K562 (cell line): ENCODE results near the gene EXOC7.
"Not testable (repeated sequence)": the region's sequence is repeated elsewhere in the genome, so short reads cannot be mapped to it uniquely, and the experiment has no call there.

Source experiments
- CTCF ChIP-seq, 3 experiments: IDR thresholded peaks in 2 of 3; conservative IDR thresholded peaks in 1 of 3; 2 replicates each; pipeline ENCODE4 v1.5.1; 2011 to 2012; ENCODE audit warnings: low read length in 3 of 3, mild to moderate bottlenecking in 3 of 3, control low read depth in 2 of 3, improper control_type of control experiment in 1 of 3, inconsistent platforms in 1 of 3, low read depth in 1 of 3, mixed read lengths in 1 of 3, moderate library complexity in 1 of 3; ENCODE audit not compliant: insufficient read depth in 2 of 3
- EGR1 ChIP-seq: fragments of 450-650 bp; conservative IDR thresholded peaks from 2 replicates; pipeline ENCODE4 v1.6.1; 2017; ENCODE audit warnings: mild to moderate bottlenecking
- GABPA ChIP-seq: fragments of 200-800 bp; sonication (Bioruptor generic); conservative IDR thresholded peaks from 2 replicates; pipeline ENCODE4 v1.6.1; 2016; ENCODE audit warnings: low read depth, missing genetic modification characterization, missing compliant biosample characterization
- HDAC2 ChIP-seq: fragments of 450-650 bp; IDR thresholded peaks from 2 replicates; pipeline ENCODE4 v1.6.1; 2016; ENCODE audit warnings: mild to moderate bottlenecking
- KDM4B ChIP-seq, 2 experiments: fragments of 450-650 bp in 1 of 2; sonication (generic) in 1 of 2; IDR thresholded peaks; 2 replicates each; pipeline ENCODE4 v1.6.1; 2016 to 2017; ENCODE audit warnings: borderline replicate concordance in 2 of 2, antibody characterized with exemption in 1 of 2, low read depth in 1 of 2, mild to moderate bottlenecking in 1 of 2
- NONO ChIP-seq, 2 experiments: fragments of 200-400 bp in 1 of 2; fragments of 450-650 bp in 1 of 2; formaldehyde crosslinking in 1 of 2; IDR thresholded peaks; 2 replicates each; pipeline ENCODE4 v1.6.1; 2017; ENCODE audit warnings: low read depth in 2 of 2, mild to moderate bottlenecking in 2 of 2, moderate library complexity in 2 of 2, low read length in 1 of 2
- PCBP2 ChIP-seq: fragments of 200-400 bp; formaldehyde crosslinking; IDR thresholded peaks from 2 replicates; pipeline ENCODE4 v1.6.1; 2018; ENCODE audit warnings: low read length, low read depth, mild to moderate bottlenecking, moderate library complexity; ENCODE audit not compliant: poor library complexity, severe bottlenecking
- SRF ChIP-seq, 2 experiments: fragments of 250-450, 450-650 bp in 1 of 2; sonication (Bioruptor Pico) in 1 of 2; sonication (generic) in 1 of 2; formaldehyde crosslinking; IDR thresholded peaks; 2 replicates each; pipeline versions ENCODE4 v1.5.0 to v1.5.1; 2020 to 2022; ENCODE audit warnings: mild to moderate bottlenecking in 1 of 2, missing genetic modification reagents in 1 of 2
- ZNF668 ChIP-seq: fragments of 250-450 bp; sonication (Bioruptor Pico); IDR thresholded peaks from 2 replicates; pipeline ENCODE4 v1.8.0; 2022; ENCODE audit warnings: mild to moderate bottlenecking, inconsistent platforms

DNA sequence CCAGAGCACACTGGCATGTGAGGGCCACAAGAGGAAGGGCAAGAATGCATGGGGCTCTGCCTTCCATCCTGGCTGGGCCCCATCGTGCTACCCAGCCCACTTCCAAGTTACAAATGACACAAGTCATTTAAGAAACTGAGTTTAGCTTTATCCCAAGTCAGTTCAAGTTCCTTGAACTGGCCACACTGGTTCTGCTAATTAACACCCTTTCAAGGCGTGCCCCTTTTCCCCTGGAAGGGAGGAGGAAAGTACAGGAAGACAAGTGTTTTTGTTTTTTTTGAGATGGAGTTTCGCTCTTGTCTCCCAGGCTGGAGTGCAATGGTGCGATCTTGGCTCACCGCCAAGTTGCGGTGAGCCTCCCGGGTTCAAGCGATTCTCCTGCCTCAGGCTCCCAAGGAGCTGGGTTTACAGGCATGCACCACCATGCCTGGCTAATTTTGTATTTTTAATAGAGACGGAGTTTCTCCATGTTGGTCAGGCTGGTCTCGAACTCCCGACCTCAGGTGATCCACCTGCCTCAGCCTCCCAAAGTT lies 59.0 kb downstream of the EXOC7 start:
- TF ChIP-seq NONO (IDR thresholded peaks at IDR 0.05; ENCODE audit: low read depth in 2 of 2, low read length in 1 of 2); KDM4B (IDR thresholded peaks at IDR 0.05; ENCODE audit: borderline replicate concordance in 2 of 2, low read depth in 1 of 2); SRF (CRISPR knock-in tag; IDR thresholded peaks at IDR 0.05); PCBP2; EGR1; ZNF668 (CRISPR knock-in tag); GABPA; CTCF (IDR thresholded peaks at IDR 0.05 in 2 of 3, conservative IDR thresholded peaks at IDR 0.05 in 1 of 3; ENCODE audit: insufficient read depth in 2 of 3, low read depth in 1 of 3, low read length in 3 of 3); HDAC2: not testable (repeated sequence)
